A549 treated with RU486 at 1 μM for 4 hours (cell line): ENCODE measurements around the gene RBBP9. TPM values are rescaled to one million over a fixed set of nuclear protein-coding genes. Genes with fewer than 3 reads are reported as not detected.

Source experiments
- total RNA-seq: library from RNA; stranded (reverse); fragments of 200-300 nt; extraction: Qiagen RNA extraction; gene quantifications from 5 replicates; pipeline ENCODE4 v1.2.3, GENCODE V29; 2022; ENCODE audit warnings: low read depth

The RBBP9 gene
- total RNA-seq = 9.8 to 16.6 TPM (median 15.4 TPM) in 5 replicates

DNA sequence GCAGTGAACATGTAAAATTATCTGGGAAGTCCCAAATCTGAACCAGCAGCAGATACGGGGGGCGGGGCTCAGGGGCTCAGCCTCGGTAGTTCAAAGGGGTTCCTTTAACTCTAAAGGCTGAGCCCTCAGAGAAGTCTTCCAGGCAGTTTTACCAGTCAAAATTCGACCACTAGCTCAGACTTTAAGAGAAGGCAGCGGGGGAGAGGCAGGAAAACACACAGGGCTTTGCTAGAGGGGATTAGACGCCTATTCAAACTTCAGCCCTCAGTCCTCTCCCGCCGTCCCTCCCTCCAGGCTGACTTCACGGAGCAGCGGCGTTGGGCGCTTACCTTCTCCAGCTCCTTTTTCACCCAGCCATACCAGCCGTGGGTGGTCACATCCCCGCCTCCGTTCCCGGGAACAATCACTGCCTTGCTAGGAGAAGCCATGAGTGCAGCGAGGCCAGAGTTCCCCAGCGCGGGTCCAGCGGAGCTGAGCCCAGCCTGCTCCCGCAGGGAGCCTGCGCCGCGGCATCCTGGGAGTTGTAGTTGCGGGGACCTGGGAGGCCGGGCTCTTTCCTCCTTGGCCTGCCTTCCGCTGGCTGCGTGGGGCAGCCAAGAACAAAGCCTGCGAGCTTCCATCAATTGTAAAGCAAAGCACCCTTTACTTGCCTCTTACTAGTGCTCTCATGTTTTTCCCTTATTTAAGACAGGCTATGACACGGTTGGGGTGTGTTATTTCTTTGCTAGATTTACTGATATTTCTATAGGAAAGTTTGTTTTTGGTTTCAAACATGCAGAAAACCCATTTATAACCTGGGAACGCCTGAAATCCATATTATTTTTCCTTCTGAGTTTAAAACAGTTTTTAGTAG is at the start of gene RBBP9:
RBBP9 (minus strand) TSS at position 486 of the 853 bp plus-strand sequence; CDS start at position 428, 58 bp downstream.

DNA sequence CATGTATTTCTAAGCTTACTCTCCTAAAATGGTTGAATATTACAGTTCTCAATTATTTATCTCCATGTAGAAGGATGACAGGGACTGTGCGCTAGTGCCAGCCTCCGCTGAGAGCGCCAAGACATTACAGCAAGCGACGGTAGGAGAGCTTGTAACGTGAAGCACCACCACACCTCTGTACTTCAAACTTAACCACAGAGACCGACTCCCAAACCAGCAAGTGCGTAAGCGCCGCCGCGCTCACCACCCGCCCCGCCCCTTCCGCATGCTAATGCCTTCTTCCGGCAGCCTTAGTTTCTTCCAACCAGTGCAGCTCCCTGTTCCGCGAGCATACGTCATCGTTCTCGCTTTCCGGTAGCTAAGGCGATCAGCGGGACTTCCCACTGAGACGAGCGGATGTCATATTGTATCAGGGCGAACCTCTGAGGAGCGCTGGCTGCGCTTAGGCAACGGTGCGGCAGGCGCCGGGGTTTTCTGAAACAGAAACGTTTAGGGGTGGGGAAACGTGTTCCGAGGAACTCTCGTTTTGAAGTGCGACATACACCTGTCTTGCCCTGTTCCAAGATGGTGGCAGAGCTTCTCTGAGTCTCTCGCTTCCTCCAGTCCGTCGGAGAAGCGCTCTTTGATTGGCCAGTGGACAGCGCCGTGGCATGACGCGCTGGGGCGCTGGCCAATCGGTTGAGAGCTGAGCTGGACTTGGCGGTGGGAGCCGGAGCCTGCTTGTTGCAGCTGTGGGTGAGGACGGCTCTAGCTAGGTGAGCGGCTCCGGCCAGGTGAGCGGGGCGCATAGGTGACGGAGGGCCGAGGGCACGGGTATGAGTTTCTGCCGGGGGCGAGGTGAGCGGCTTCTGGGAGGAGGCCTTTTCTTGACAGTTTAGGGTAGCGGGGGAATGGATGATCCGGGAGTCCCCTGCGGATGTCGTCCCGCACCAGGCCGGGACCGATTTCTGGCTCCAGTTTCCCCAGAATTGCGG is 10.5 kb upstream of the RBBP9 start, which contains the start of gene SEC23B:
SEC23B (plus strand) TSS at position 723 of the 974 bp plus-strand sequence. CDS start 2,896 bp downstream, outside the sequence.

DNA sequence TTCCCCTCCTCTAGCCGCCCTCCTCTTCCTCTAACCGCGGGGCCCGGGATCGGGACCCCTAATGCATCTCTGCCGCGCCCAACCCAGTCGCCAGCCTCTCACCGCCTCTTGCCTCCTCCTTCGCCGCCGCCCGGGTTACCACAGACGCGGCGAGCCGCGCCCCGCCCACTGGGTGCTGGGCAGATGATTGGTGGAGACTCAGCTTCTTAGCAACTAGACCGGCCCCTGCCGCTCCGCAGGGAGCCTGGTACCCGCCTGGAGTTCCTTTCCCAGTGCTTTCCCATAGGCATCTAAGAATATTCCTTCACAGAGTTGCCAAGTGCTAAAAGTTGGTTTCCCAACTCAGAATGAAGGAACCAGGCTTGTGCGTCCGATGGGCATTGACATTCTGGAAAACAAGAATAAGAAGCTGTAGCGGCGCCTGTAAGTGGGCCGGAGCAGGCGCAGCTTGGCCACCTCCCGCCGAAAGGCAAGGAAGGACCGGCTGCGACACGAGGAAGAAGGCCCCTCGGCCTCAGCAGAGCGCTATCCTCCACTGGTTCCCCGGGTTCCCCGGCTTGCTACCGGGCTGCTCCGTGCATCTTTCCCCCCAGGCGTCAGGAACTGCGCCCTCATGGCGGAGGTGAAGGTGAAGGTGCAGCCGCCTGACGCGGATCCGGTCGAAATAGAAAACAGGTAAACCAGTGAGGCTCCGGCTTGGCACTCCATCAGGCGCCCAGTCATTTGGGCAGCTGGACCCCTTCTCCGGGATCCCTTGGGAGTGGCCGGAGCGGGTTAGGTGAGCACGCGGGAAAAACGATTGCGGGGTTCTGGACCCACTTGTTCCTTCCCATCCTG is 29.9 kb downstream of the RBBP9 start, which contains the start of the genes DZANK1 and POLR3F:
DZANK1 (minus strand) TSS at position 137 of the 837 bp plus-strand sequence. CDS start 1,672 bp downstream, outside the sequence.
POLR3F (plus strand) TSS at position 497 of the 837 bp plus-strand sequence; CDS start at position 614, 117 bp downstream.

Other genes with a start within 250 kb of the RBBP9 start
- gene ZNF133, start 208.7 kb downstream of the RBBP9 start, total RNA-seq = 9.0 to 11.0 TPM (median 10.5 TPM) in 5 replicates
- 2.6 to 3.3 TPM (median 2.8 TPM) in 5 replicates for gene DZANK1, start 30.2 kb downstream of the RBBP9 start, total RNA-seq
- gene POLR3F, start 29.8 kb downstream of the RBBP9 start, total RNA-seq = 12.6 to 26.1 TPM (median 15.4 TPM) in 5 replicates
- 55.3 to 69.3 TPM (median 61.5 TPM) in 5 replicates for gene SEC23B, start 10.7 kb upstream of the RBBP9 start, total RNA-seq
- 129 to 174 TPM (median 134 TPM) in 5 replicates for gene SMIM26, start 70.2 kb upstream of the RBBP9 start, total RNA-seq
- gene DTD1, start 90.8 kb upstream of the RBBP9 start, total RNA-seq = 78.7 to 85.8 TPM (median 81.9 TPM) in 5 replicates